HCT116 (cell line): ENCODE results near the gene GADD45A. TPM values are rescaled to one million over a fixed set of nuclear protein-coding genes. Genes with fewer than 3 reads are reported as not detected.

Experiments
- ATAC-seq: fragments of 200-7000 bp; cut with Tn5 transposase; 2 replicates; pipeline ENCODE4 v1.9.1; 2020; ENCODE audit warnings: mild to moderate bottlenecking, moderate library complexity
- BruUV-seq: library from RNA; stranded (reverse); fragments of 400-500 nt; replicated peaks from 2 replicates; lab custom pipeline; 2021; lab: Mats Ljungman, UMichigan
- CTCF ChIA-PET: fragments of 300-600 bp; sonication (Branson Sonifier 250); formaldehyde crosslinking; loops from one replicate; lab custom pipeline; 2021; ENCODE audit warnings: antibody characterized with exemption; lab: Charles Lee
- POLR2A ChIA-PET: fragments of 300-600, 350-600 bp; sonication (Branson Sonifier 250); formaldehyde crosslinking; loops from one replicate; lab custom pipeline; 2021; ENCODE audit warnings: antibody characterized with exemption; lab: Charles Lee
- RAD21 ChIA-PET, 2 experiments: fragments of 300-600 bp; sonication (Branson Sonifier 250); formaldehyde crosslinking; loops; one replicate each; lab custom pipeline; 2023; ENCODE audit warnings: low total read pairs in 2 of 2; ENCODE audit not compliant: uncharacterized antibody in 2 of 2, unreplicated experiment in 2 of 2, low non-redundant PET in 1 of 2; lab: Charles Lee
- DNase-seq: peaks from one replicate; pipeline ENCODE4 v3.0.0-alpha.2; 2010; ENCODE audit warnings: low read depth, low spot score
- H2AFZ ChIP-seq: fragments of 200-600 bp; shearing (Covaris generic), sonication (generic); 2 replicates; pipeline ENCODE4 v1.6.1; 2017; ENCODE audit warnings: low read depth, mixed run types, mixed read lengths, antibody characterized with exemption, low read length; ENCODE audit not compliant: poor library complexity, severe bottlenecking
- H3K27ac ChIP-seq: 2 replicates; pipeline ENCODE4 v1.5.1; 2012; ENCODE audit warnings: low read depth, low read length
- H3K27me3 ChIP-seq: fragments of 200-600 bp; sonication (generic); 2 replicates; pipeline ENCODE4 v1.6.1; 2016; ENCODE audit warnings: mixed run types, low read length, mixed read lengths; ENCODE audit not compliant: insufficient read depth
- H3K36me3 ChIP-seq, 2 experiments: fragments of 200-500 bp in 1 of 2; fragments of 200-600 bp in 1 of 2; sonication (Bioruptor generic) in 1 of 2; sonication (generic) in 1 of 2; 2 replicates each; pipeline versions ENCODE4 v1.5.1 to v1.6.1; 2014 to 2016; ENCODE audit warnings: low read length in 2 of 2, inconsistent platforms in 1 of 2, mixed read lengths in 1 of 2, mixed run types in 1 of 2; ENCODE audit not compliant: insufficient read depth in 2 of 2, control insufficient read depth in 1 of 2
- H3K4me1 ChIP-seq, 2 experiments: fragments of 200-600 bp in 1 of 2; sonication (generic) in 1 of 2; 2 replicates each; pipeline versions ENCODE4 v1.5.1 to v1.6.1; 2012 to 2017; ENCODE audit warnings: low read length in 2 of 2, inconsistent platforms in 1 of 2, mild to moderate bottlenecking in 1 of 2, mixed read lengths in 1 of 2, mixed run types in 1 of 2, moderate library complexity in 1 of 2; ENCODE audit not compliant: insufficient read depth in 2 of 2, control insufficient read depth in 1 of 2
- H3K4me2 ChIP-seq: fragments of 200-600 bp; sonication (generic); 2 replicates; pipeline ENCODE4 v1.6.1; 2017; ENCODE audit warnings: mixed run types, low read length, mixed read lengths
- H3K4me3 ChIP-seq, 2 experiments: fragments of 200-600 bp in 1 of 2; sonication (generic) in 1 of 2; replicated peaks in 1 of 2; 2 replicates each; pipeline ENCODE4 v1.5.1; 2011 to 2016; ENCODE audit warnings: low read length in 2 of 2, control low read depth in 1 of 2, low read depth in 1 of 2, mild to moderate bottlenecking in 1 of 2, mixed read lengths in 1 of 2, mixed run types in 1 of 2
- H3K79me2 ChIP-seq: fragments of 200-600 bp; sonication (generic); 2 replicates; pipeline ENCODE4 v1.6.1; 2017; ENCODE audit warnings: mild to moderate bottlenecking, mixed run types, low read length, moderate library complexity, mixed read lengths; ENCODE audit not compliant: insufficient read depth
- H3K9ac ChIP-seq: fragments of 200-600 bp; sonication (generic); 2 replicates; pipeline ENCODE4 v1.6.1; 2016; ENCODE audit warnings: low read length, mixed read lengths
- H3K9me2 ChIP-seq: fragments of 200-600 bp; sonication (generic), shearing (Covaris generic); 2 replicates; pipeline ENCODE4 v1.6.1; 2017; ENCODE audit warnings: mixed run types, mild to moderate bottlenecking, moderate library complexity; ENCODE audit not compliant: insufficient read depth
- H3K9me3 ChIP-seq, 2 experiments: fragments of 200-500 bp in 1 of 2; fragments of 200-600 bp in 1 of 2; sonication (Bioruptor generic) in 1 of 2; sonication (generic) in 1 of 2; 2 replicates each; pipeline ENCODE4 v1.6.1; 2014 to 2017; ENCODE audit warnings: low read length in 2 of 2, mixed read lengths in 2 of 2, inconsistent platforms in 1 of 2, low read depth in 1 of 2, mild to moderate bottlenecking in 1 of 2, mixed run types in 1 of 2, moderate library complexity in 1 of 2; ENCODE audit not compliant: control insufficient read depth in 1 of 2, insufficient read depth in 1 of 2
- H4K20me1 ChIP-seq: fragments of 200-600 bp; sonication (generic), shearing (Covaris generic); 2 replicates; pipeline ENCODE4 v1.6.1; 2017; ENCODE audit warnings: mixed run types, mild to moderate bottlenecking, moderate library complexity; ENCODE audit not compliant: insufficient read depth
- CBX3 ChIP-seq: IDR thresholded peaks from 2 replicates; pipeline ENCODE4 v1.6.1; 2012; ENCODE audit warnings: low read depth
- CEBPB ChIP-seq: IDR thresholded peaks from 2 replicates; pipeline ENCODE4 v1.6.1; 2012; ENCODE audit warnings: low read depth
- CTCF ChIP-seq, 3 experiments: fragments of 200-600 bp in 1 of 3; sonication (generic) in 1 of 3; IDR thresholded peaks in 2 of 3; conservative IDR thresholded peaks in 1 of 3; 2 replicates each; pipeline ENCODE4 v1.5.1; 2012 to 2017; ENCODE audit warnings: low read depth in 2 of 3, low read length in 2 of 3, antibody characterized with exemption in 1 of 3, borderline replicate concordance in 1 of 3, control low read depth in 1 of 3, mild to moderate bottlenecking in 1 of 3, mixed read lengths in 1 of 3, mixed run types in 1 of 3, moderate library complexity in 1 of 3; ENCODE audit not compliant: insufficient read depth in 1 of 3
- EGR1 ChIP-seq: IDR thresholded peaks from 2 replicates; pipeline ENCODE4 v1.6.1; 2012; ENCODE audit warnings: low read depth
- ELF1 ChIP-seq: IDR thresholded peaks from 2 replicates; pipeline ENCODE4 v1.6.1; 2012; ENCODE audit warnings: low read depth, borderline replicate concordance
- EZH2phosphoT487 ChIP-seq: fragments of 200-600 bp; IDR thresholded peaks from 2 replicates; pipeline ENCODE4 v1.6.1; 2018; ENCODE audit warnings: antibody characterized with exemption, borderline replicate concordance
- FOSL1 ChIP-seq: IDR thresholded peaks from 2 replicates; pipeline ENCODE4 v1.6.1; 2012; ENCODE audit warnings: low read depth
- JUND ChIP-seq: IDR thresholded peaks from 2 replicates; pipeline ENCODE4 v1.6.1; 2012
- POLR2A ChIP-seq: IDR thresholded peaks from 2 replicates; pipeline ENCODE4 v1.7.0; 2011; ENCODE audit warnings: borderline replicate concordance; ENCODE audit not compliant: insufficient read depth, insufficient read length; ENCODE audit errors: extremely low read depth
- POLR2AphosphoS5 ChIP-seq: IDR thresholded peaks from 2 replicates; pipeline ENCODE4 v1.6.1; 2011; ENCODE audit warnings: mild to moderate bottlenecking, low read depth, low read length, moderate library complexity
- RAD21 ChIP-seq: IDR thresholded peaks from 2 replicates; pipeline ENCODE4 v1.6.1; 2012; ENCODE audit warnings: low read depth, mild to moderate bottlenecking
- REST ChIP-seq: IDR thresholded peaks from 2 replicates; pipeline ENCODE4 v1.6.1; 2012; ENCODE audit warnings: low read depth
- SIN3A ChIP-seq: IDR thresholded peaks from 2 replicates; pipeline ENCODE4 v1.6.1; 2012; ENCODE audit warnings: low read depth
- SP1 ChIP-seq: IDR thresholded peaks from 2 replicates; pipeline ENCODE4 v1.6.1; 2012; ENCODE audit warnings: low read depth
- SRF ChIP-seq: IDR thresholded peaks from 2 replicates; pipeline ENCODE4 v1.6.1; 2012; ENCODE audit warnings: low read depth
- TCF7L2 ChIP-seq: IDR thresholded peaks from 2 replicates; pipeline ENCODE4 v1.7.0; 2011; ENCODE audit warnings: borderline replicate concordance, inconsistent platforms; ENCODE audit not compliant: insufficient read depth, insufficient read length; ENCODE audit errors: extremely low read depth
- YY1 ChIP-seq: IDR thresholded peaks from 2 replicates; pipeline ENCODE4 v1.6.1; 2011; ENCODE audit warnings: low read length, low read depth, moderate library complexity, mild to moderate bottlenecking; ENCODE audit not compliant: insufficient replicate concordance; ENCODE audit errors: extremely low read depth
- ZNF274 ChIP-seq: fragments of 200-500 bp; sonication (Bioruptor generic); IDR thresholded peaks from 2 replicates; pipeline ENCODE4 v1.6.1; 2014; ENCODE audit warnings: mild to moderate bottlenecking, low read depth, low read length, inconsistent platforms
- intact Hi-C: fragments of 100-400 bp; cut with micrococcal nuclease; formaldehyde crosslinking; loops from 2 replicates; pipeline ENCODE4 v1.10.0; 2022
- total RNA-seq: library from RNA; stranded (reverse); gene quantifications from one replicate; pipeline ENCODE4 v1.2.1, GENCODE V29; 2021; ENCODE audit not compliant: unreplicated experiment
- TF ChIP-seq, protein P1 (sequence below): IDR thresholded peaks from 2 replicates; pipeline ENCODE4 v1.6.1; 2012
- TF ChIP-seq, protein P2 (sequence below): IDR thresholded peaks from 2 replicates; pipeline ENCODE4 v1.6.1; 2011; ENCODE audit warnings: mild to moderate bottlenecking, low read length, moderate library complexity; ENCODE audit not compliant: insufficient replicate concordance; ENCODE audit errors: extremely low read depth

The GADD45A gene
- total RNA-seq, 1 experiment from 2014 or later = 105 TPM

- Histone ChIP-seq H3K27me3 (no peaks in the 10 kb centered on the region), H3K79me2 (no peaks in the 10 kb centered on the region), H3K27ac (no peak overlapping the region), H3K4me3 (no peak overlapping the region), H3K9me3 (no peaks in the 10 kb centered on the region), H3K9me2 (no peaks in the 10 kb centered on the region), H3K9ac (no peak overlapping the region), H3K4me1 (peaks cover 38 to 73% of the 10 kb centered on the region in 2 experiments), H3K36me3 (no peaks in the 10 kb centered on the region), H2AFZ (no peak overlapping the region), H4K20me1 (no peaks in the 10 kb centered on the region), H3K4me2 (no peak overlapping the region)
- ATAC-seq (no peak), DNase-seq (no peak)
- RAD21 ChIA-PET = no interaction called here
- CTCF ChIA-PET = no interaction called here
- no TSS peak for BruUV-seq
- TF ChIP-seq YY1 = no peak
- TF ChIP-seq CTCF (IDR thresholded peaks at IDR 0.05 in 2 of 3, conservative IDR thresholded peaks at IDR 0.05 in 1 of 3; ENCODE audit: borderline replicate concordance in 1 of 3, insufficient read depth in 1 of 3, low read depth in 2 of 3, low read length in 2 of 3) = no peak
- TF ChIP-seq, protein P1, sequence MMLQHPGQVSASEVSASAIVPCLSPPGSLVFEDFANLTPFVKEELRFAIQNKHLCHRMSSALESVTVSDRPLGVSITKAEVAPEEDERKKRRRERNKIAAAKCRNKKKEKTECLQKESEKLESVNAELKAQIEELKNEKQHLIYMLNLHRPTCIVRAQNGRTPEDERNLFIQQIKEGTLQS = no peak
- TF ChIP-seq EGR1 = no peak
- TF ChIP-seq TCF7L2 = no peak
- TF ChIP-seq ZNF274 = no peak
- TF ChIP-seq SRF = no peak
- TF ChIP-seq POLR2AphosphoS5 = no peak
- no peak for TF ChIP-seq FOSL1
- TF ChIP-seq, protein P2, sequence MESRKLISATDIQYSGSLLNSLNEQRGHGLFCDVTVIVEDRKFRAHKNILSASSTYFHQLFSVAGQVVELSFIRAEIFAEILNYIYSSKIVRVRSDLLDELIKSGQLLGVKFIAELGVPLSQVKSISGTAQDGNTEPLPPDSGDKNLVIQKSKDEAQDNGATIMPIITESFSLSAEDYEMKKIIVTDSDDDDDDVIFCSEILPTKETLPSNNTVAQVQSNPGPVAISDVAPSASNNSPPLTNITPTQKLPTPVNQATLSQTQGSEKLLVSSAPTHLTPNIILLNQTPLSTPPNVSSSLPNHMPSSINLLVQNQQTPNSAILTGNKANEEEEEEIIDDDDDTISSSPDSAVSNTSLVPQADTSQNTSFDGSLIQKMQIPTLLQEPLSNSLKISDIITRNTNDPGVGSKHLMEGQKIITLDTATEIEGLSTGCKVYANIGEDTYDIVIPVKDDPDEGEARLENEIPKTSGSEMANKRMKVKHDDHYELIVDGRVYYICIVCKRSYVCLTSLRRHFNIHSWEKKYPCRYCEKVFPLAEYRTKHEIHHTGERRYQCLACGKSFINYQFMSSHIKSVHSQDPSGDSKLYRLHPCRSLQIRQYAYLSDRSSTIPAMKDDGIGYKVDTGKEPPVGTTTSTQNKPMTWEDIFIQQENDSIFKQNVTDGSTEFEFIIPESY = no peak
- TF ChIP-seq ELF1 = no peak
- no peak for TF ChIP-seq JUND
- no peak for TF ChIP-seq REST
- no peak for TF ChIP-seq CEBPB
- no peak for TF ChIP-seq EZH2phosphoT487
- no peak for TF ChIP-seq CBX3
- no peak for TF ChIP-seq POLR2A
- no peak for TF ChIP-seq SIN3A
- TF ChIP-seq SP1 = no peak
- TF ChIP-seq RAD21 = no peak
- POLR2A ChIA-PET = no interaction called here
- intact Hi-C loops = no loop called here
These were observed 37.4 kb downstream of the GADD45A start for GRCh38 chr1:67722292-67722944.
